Measurements from ENCODE around the gene ATP6V1G2. TPM values are rescaled to one million over a fixed set of nuclear protein-coding genes. Genes with fewer than 3 reads are reported as not detected.
A peak's percentile ranks its signal among the peaks of the same experiment; 100 is the strongest.

The ATP6V1G2 gene
- total RNA-seq, 4 donors from 2014 or later, result 0.60 to 3.8 (median 2.2) TPM

GRCh38 chr6:31560697-31561058 is 14.3 kb upstream of the ATP6V1G2 start:
- TF ChIP-seq CTCF (IDR thresholded peaks at IDR 0.05) (no peak), POLR2A (IDR thresholded peaks at IDR 0.05) (no peak), EP300 (IDR thresholded peaks at IDR 0.05) (no peak)
- no peaks in the 10 kb centered on the region for H3K27me3 ChIP-seq
- no peaks in the 10 kb centered on the region for H3K9me3 ChIP-seq
- H3K4me1 ChIP-seq, result peaks cover 0 to 29% (median 17%) of the 10 kb centered on the region in 4 donors
- no peak for DNase-seq (ENCODE audit: low spot score in 2 of 2)
- peak overlapping the region in 3 of 4 donors; percentile 13 to 36 (median 27) for H3K27ac ChIP-seq
- no peak overlapping the region for H3K4me3 ChIP-seq
- peaks cover 0 to 46% (median 0%) of the 10 kb centered on the region in 3 donors for H3K36me3 ChIP-seq

DNA sequence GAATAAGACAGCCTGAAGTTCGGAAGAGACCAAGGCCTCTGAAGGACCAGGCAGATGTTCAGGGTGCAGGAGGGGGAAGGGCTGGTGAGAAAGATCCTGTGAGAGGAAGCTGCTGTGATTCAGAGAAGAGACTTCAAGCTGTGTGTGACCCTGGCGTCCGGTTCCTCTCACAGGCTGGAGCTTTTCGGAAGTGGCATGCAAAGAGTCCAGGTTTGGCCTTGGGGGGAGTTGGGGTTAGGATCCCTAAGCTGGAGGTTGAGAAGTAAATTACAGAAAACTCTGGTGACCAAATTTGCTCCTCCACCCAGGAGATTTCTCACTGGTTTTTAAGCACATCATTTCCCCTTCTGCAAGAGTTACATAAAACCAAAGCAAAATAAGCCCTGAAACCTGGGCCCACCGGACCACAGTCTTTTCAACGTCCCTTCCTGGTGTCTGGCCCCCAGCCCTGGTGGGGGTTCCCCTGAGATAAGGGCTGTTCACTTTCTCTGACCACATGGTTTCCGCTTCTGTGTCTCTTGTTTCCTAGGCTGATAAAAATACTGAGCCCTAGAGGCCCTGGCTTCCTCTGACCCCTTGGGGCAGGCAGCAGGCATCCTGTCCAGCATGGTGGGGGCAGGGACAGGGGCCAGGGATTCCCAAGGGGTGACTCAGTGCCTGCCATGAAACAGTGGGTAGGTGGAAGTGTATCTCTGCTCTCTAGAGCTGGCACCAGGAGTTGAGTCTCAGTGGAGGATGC is 13.7 kb upstream of the ATP6V1G2 start:
- peak in 1 of 2 donors; percentile 34 for DNase-seq (ENCODE audit: low spot score in 2 of 2)
- H3K36me3 ChIP-seq, result peaks cover 0 to 49% (median 0%) of the 10 kb centered on the region in 3 donors
- peak overlapping the region in 3 of 4 donors; percentile 13 to 36 (median 27) for H3K27ac ChIP-seq
- H3K4me1 ChIP-seq, result peaks cover 0 to 29% (median 17%) of the 10 kb centered on the region in 4 donors
- TF ChIP-seq EP300 (IDR thresholded peaks at IDR 0.05), result peak in 1 of 2 donors; percentile 42
- TF ChIP-seq CTCF (IDR thresholded peaks at IDR 0.05), result no peak
- 57 to 64% methylated on average over 7 of the region's 7 CpGs for whole genome bisulfite sequencing, 2 donors
- no peaks in the 10 kb centered on the region for H3K27me3 ChIP-seq
- H3K4me3 ChIP-seq, result no peak overlapping the region
- no peaks in the 10 kb centered on the region for H3K9me3 ChIP-seq

DNA sequence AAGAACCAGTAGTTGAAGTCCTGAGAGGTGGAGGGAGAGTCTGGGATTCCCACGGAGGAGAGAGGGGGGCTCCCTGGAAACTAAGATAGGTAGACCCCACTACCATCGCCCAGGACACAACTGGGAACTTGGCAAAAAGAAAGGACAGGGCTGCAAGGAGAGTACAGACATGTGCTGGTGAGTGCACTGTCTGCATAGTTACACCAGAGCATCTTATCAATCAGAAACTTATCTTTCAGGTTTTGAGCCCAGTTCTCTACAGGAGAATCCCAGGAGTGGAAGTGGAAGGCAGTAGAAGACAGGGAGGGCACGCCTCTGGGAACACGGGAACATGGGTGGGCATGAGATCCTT is 13.2 kb upstream of the ATP6V1G2 start:
- H3K27ac ChIP-seq, result peak overlapping the region in 2 of 4 donors; percentile 11 to 13
- no peaks in the 10 kb centered on the region for H3K27me3 ChIP-seq
- peaks cover 0 to 29% (median 17%) of the 10 kb centered on the region in 4 donors for H3K4me1 ChIP-seq
- DNase-seq (ENCODE audit: low spot score in 2 of 2), result no peak
- H3K36me3 ChIP-seq, result peaks cover 0 to 49% (median 0%) of the 10 kb centered on the region in 3 donors
- no peak for TF ChIP-seq POLR2A (IDR thresholded peaks at IDR 0.05)
- no peak for TF ChIP-seq CTCF (IDR thresholded peaks at IDR 0.05)
- no peak for TF ChIP-seq EP300 (IDR thresholded peaks at IDR 0.05)
- H3K9me3 ChIP-seq, result no peaks in the 10 kb centered on the region
- H3K4me3 ChIP-seq, result no peak overlapping the region
- 64 to 82% methylated on average over 4 of the region's 4 CpGs for WGBS, 2 donors

DNA sequence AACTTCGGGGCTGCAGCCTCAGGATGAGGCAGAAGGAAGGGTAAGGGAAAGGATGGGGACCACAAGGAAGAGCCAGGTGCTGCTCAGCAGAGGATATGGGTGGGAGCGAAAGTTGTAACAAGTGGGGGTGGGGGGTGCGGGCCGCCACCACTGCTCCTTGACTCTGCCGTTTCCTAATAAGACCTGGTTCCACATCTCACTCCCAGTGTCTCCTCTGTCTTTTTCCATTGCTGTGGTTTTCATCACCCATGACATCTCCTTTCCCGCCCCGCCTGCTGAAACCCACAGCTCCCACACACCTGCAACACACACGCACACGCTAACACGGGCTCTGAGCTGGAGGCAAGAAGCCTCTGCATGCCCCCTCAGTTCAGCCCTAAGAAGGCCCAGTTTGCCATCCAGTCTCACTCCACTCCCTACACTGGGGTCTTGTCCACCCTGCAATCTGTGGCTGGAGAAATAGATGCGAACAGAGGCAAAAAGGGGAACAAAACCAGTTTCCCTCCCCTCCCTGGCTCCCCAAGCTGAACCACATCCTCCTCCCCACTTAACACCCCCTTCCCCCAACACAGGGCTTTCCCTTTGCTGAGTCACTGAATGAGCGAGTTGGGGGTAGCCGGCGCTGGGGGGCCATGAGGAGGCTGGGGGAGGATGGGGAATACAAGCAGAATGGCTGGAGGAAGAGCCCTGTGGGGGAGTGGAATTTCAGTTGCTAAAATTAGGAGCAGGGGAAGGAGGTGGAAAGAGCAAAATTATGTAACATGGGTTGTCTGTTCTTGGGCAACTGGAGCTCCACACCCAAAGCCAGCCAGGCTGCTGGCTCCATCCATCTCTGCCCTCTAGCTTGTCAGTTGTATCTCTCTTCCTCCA is 12.5 kb upstream of the ATP6V1G2 start:
- no peaks in the 10 kb centered on the region for H3K27me3 ChIP-seq
- peak in 1 of 2 donors; percentile 16 for TF ChIP-seq EP300 (IDR thresholded peaks at IDR 0.05)
- no peak for TF ChIP-seq POLR2A (IDR thresholded peaks at IDR 0.05)
- H3K4me1 ChIP-seq, result peaks cover 0 to 29% (median 17%) of the 10 kb centered on the region in 4 donors
- H3K9me3 ChIP-seq, result no peaks in the 10 kb centered on the region
- peaks cover 0 to 53% (median 0%) of the 10 kb centered on the region in 3 donors for H3K36me3 ChIP-seq
- WGBS, 2 donors, result 77 to 84% methylated on average over 14 of the region's 14 CpGs
- no peak overlapping the region for H3K4me3 ChIP-seq
- peak in 1 of 2 donors; percentile 37 for DNase-seq (ENCODE audit: low spot score in 2 of 2)
- H3K27ac ChIP-seq, result peak overlapping the region in 1 of 4 donors; percentile 14

GRCh38 chr6:31558318-31558625 is 11.9 kb upstream of the ATP6V1G2 start:
- DNase-seq (ENCODE audit: low spot score in 2 of 2), result no peak
- Histone ChIP-seq H3K27ac (peak overlapping the region in 1 of 4 donors; percentile 14), H3K4me1 (peaks cover 0 to 29% (median 17%) of the 10 kb centered on the region in 4 donors), H3K36me3 (peaks cover 0 to 59% (median 0%) of the 10 kb centered on the region in 3 donors), H3K9me3 (no peaks in the 10 kb centered on the region), H3K4me3 (no peak overlapping the region), H3K27me3 (no peaks in the 10 kb centered on the region)
- TF ChIP-seq EP300 (IDR thresholded peaks at IDR 0.05) (no peak), CTCF (IDR thresholded peaks at IDR 0.05) (no peak), POLR2A (IDR thresholded peaks at IDR 0.05) (no peak)
- WGBS, 2 donors, result 87 to 88% methylated on average over 5 to 8 of the region's 8 CpGs

All from tibial nerve (tissue), 4 donors.